OCI-LY3 (cell line): Measurements from ENCODE around the gene KCNK7.
A peak's percentile ranks its signal among the peaks of the same experiment; 100 is the strongest.

ENCODE experiments used
- H2AFZ ChIP-seq: fragments of 200-600, 300-600 bp; shearing (Covaris generic); 2 replicates; pipeline ENCODE4 v1.6.0; 2014; ENCODE audit warnings: antibody characterized with exemption, low read depth, low read length
- H3K27ac ChIP-seq: fragments of 200-600, 300-600 bp; sonication (generic); 2 replicates; pipeline ENCODE4 v1.5.1; 2014; ENCODE audit warnings: mild to moderate bottlenecking, low read length, moderate library complexity, mixed read lengths
- H3K27me3 ChIP-seq: fragments of 200-600, 300-600 bp; sonication (generic); 2 replicates; pipeline ENCODE4 v1.6.1; 2014; ENCODE audit warnings: low read depth, low read length, mixed read lengths
- H3K36me3 ChIP-seq: fragments of 200-600, 300-600 bp; sonication (generic); replicated peaks from 2 replicates; pipeline ENCODE3; 2014; ENCODE audit warnings: low read depth, low read length, mixed read lengths
- H3K4me1 ChIP-seq: fragments of 300-600, 200-600 bp; sonication (generic); 2 replicates; pipeline ENCODE4 v1.6.1; 2014; ENCODE audit warnings: low read length, mixed read lengths
- H3K4me2 ChIP-seq: fragments of 200-600, 300-600 bp; sonication (generic); 2 replicates; pipeline ENCODE4 v1.6.1; 2014; ENCODE audit warnings: low read length, mixed read lengths
- H3K4me3 ChIP-seq: fragments of 300-600, 200-600 bp; sonication (generic); 2 replicates; pipeline ENCODE4 v1.5.1; 2014; ENCODE audit warnings: antibody characterized with exemption, mild to moderate bottlenecking, low read length, moderate library complexity
- H3K79me2 ChIP-seq: fragments of 300-600, 200-600 bp; shearing (Covaris generic); 2 replicates; pipeline ENCODE4 v1.6.1; 2014; ENCODE audit warnings: mild to moderate bottlenecking, low read length, mixed read lengths
- H3K9ac ChIP-seq: fragments of 300-600, 200-600 bp; shearing (Covaris generic); 2 replicates; pipeline ENCODE4 v1.6.0; 2014; ENCODE audit warnings: mild to moderate bottlenecking, low read length, moderate library complexity
- H3K9me3 ChIP-seq: fragments of 200-600, 300-600 bp; shearing (Covaris generic); 2 replicates; pipeline ENCODE4 v1.6.1; 2014; ENCODE audit warnings: low read length, mixed read lengths; ENCODE audit not compliant: insufficient read depth
- H4K20me1 ChIP-seq: fragments of 200-600, 300-600 bp; sonication (generic); 2 replicates; pipeline ENCODE4 v1.6.1; 2016; ENCODE audit warnings: low read length, mixed read lengths; ENCODE audit not compliant: insufficient read depth
- CTCF ChIP-seq: fragments of 200-600, 300-600 bp; sonication (generic); IDR thresholded peaks from 2 replicates; pipeline ENCODE4 v1.5.1; 2014; ENCODE audit warnings: antibody characterized with exemption, low read length, low read depth
- EZH2phosphoT487 ChIP-seq: fragments of 200-600 bp; shearing (Covaris generic); IDR thresholded peaks from 2 replicates; pipeline ENCODE4 v1.6.1; 2018; ENCODE audit warnings: antibody characterized with exemption, mixed run types, low read depth

Gene KCNK7

GRCh38 chr11:65563601-65564000 is 32.0 kb downstream of the KCNK7 start:
- H3K9ac ChIP-seq = no peak overlapping the region
- no peaks in the 10 kb centered on the region for H4K20me1 ChIP-seq
- peaks cover 10% of the 10 kb centered on the region for H3K79me2 ChIP-seq
- H3K9me3 ChIP-seq = no peaks in the 10 kb centered on the region
- H3K36me3 ChIP-seq = peaks cover 9% of the 10 kb centered on the region
- H3K27me3 ChIP-seq = peaks cover 9% of the 10 kb centered on the region
- no peak overlapping the region for H2AFZ ChIP-seq
- peak overlapping the region; percentile 79 for H3K4me2 ChIP-seq
- no peak for TF ChIP-seq CTCF
- no peak for TF ChIP-seq EZH2phosphoT487
- no peak overlapping the region for H3K27ac ChIP-seq
- H3K4me3 ChIP-seq = no peak overlapping the region; the same call in 1 of the 2 replicates
- H3K4me1 ChIP-seq = peaks cover 16% of the 10 kb centered on the region

- Histone ChIP-seq H3K4me2 (peak overlapping the region; percentile 79), H3K9ac (no peak overlapping the region), H3K27ac (no peak overlapping the region), H3K4me1 (peaks cover 14% of the 10 kb centered on the region), H3K4me3 (peak overlapping the region; percentile 56), H4K20me1 (no peaks in the 10 kb centered on the region), H3K36me3 (peaks cover 5% of the 10 kb centered on the region), H3K27me3 (peaks cover 9% of the 10 kb centered on the region), H3K79me2 (peaks cover 2% of the 10 kb centered on the region), H2AFZ (peak overlapping the region; percentile 74; the same call in 1 of the 2 replicates), H3K9me3 (no peaks in the 10 kb centered on the region)
- no peak for TF ChIP-seq EZH2phosphoT487
- no peak for TF ChIP-seq CTCF
Measured at GRCh38 chr11:65562788-65563187, 32.8 kb downstream of the KCNK7 start.

GRCh38 chr11:65562020-65562419 is 33.6 kb downstream of the KCNK7 start:
- Histone ChIP-seq H3K9me3 (no peaks in the 10 kb centered on the region), H3K27me3 (peaks cover 9% of the 10 kb centered on the region), H3K4me3 (no peak overlapping the region), H3K79me2 (no peaks in the 10 kb centered on the region), H3K4me1 (peaks cover 14% of the 10 kb centered on the region), H3K4me2 (no peak overlapping the region), H4K20me1 (no peaks in the 10 kb centered on the region), H3K27ac (no peak overlapping the region), H3K36me3 (peaks cover 4% of the 10 kb centered on the region), H3K9ac (no peak overlapping the region), H2AFZ (no peak overlapping the region)
- no peak for TF ChIP-seq EZH2phosphoT487
- TF ChIP-seq CTCF = no peak

GRCh38 chr11:65560555-65561418 is 34.8 kb downstream of the KCNK7 start:
- Histone ChIP-seq H4K20me1 (no peaks in the 10 kb centered on the region), H3K27ac (no peak overlapping the region), H3K9ac (no peak overlapping the region), H2AFZ (no peak overlapping the region), H3K36me3 (no peaks in the 10 kb centered on the region), H3K4me1 (peaks cover 14% of the 10 kb centered on the region), H3K79me2 (no peaks in the 10 kb centered on the region), H3K27me3 (peaks cover 9% of the 10 kb centered on the region), H3K9me3 (no peaks in the 10 kb centered on the region), H3K4me3 (no peak overlapping the region), H3K4me2 (no peak overlapping the region)
- TF ChIP-seq CTCF = no peak
- TF ChIP-seq EZH2phosphoT487 = no peak
